Measurements from ENCODE around the gene MRPL54.
"Not testable (repeated sequence)": the region's sequence is repeated elsewhere in the genome, so short reads cannot be mapped to it uniquely, and the experiment has no call there.

MRPL54 gene

GRCh38 chr19:3740431-3740830 lies 22.1 kb upstream of the MRPL54 start:
- no peak for DNase-seq (ENCODE audit: low spot score)

GRCh38 chr19:3743486-3743885 lies 19.0 kb upstream of the MRPL54 start:
- DNase-seq (ENCODE audit: low spot score): no peak

- no peak for DNase-seq (ENCODE audit: low spot score)
Measured at GRCh38 chr19:3745363-3746045, 17.0 kb upstream of the MRPL54 start.

GRCh38 chr19:3746371-3747056 lies 16.0 kb upstream of the MRPL54 start:
- no peak for DNase-seq (ENCODE audit: low spot score)

GRCh38 chr19:3748965-3749364 lies 13.5 kb upstream of the MRPL54 start:
- no peak for DNase-seq (ENCODE audit: low spot score)

- DNase-seq (ENCODE audit: low spot score): no peak
Measured at GRCh38 chr19:3750211-3750610, 12.3 kb upstream of the MRPL54 start.

GRCh38 chr19:3751236-3751635 lies 11.2 kb upstream of the MRPL54 start:
- no peak for DNase-seq (ENCODE audit: low spot score)

- no peak for DNase-seq (ENCODE audit: low spot score)
Measured at GRCh38 chr19:3752492-3752891, 10.0 kb upstream of the MRPL54 start.

GRCh38 chr19:3753631-3754410 lies 8.7 kb upstream of the MRPL54 start:
- no peak for DNase-seq (ENCODE audit: low spot score)

GRCh38 chr19:3757705-3758104 lies 4.8 kb upstream of the MRPL54 start:
- not testable (repeated sequence) for DNase-seq (ENCODE audit: low spot score)

- DNase-seq (ENCODE audit: low spot score): not testable (repeated sequence)
Measured at GRCh38 chr19:3758297-3758696, 4.2 kb upstream of the MRPL54 start.

GRCh38 chr19:3759482-3760254 lies 2.8 kb upstream of the MRPL54 start:
- DNase-seq (ENCODE audit: low spot score): no peak

GRCh38 chr19:3760871-3761361 lies 1.6 kb upstream of the MRPL54 start:
- DNase-seq (ENCODE audit: low spot score): peak; percentile 14

- peak; percentile 88 for DNase-seq (ENCODE audit: low spot score)
Measured at GRCh38 chr19:3761382-3762129, 926 bp upstream of the MRPL54 start, which contains the start of gene APBA3. APBA3 (minus strand) TSS chr19:3761692; CDS start chr19:3760264, 1,428 bp downstream.

GRCh38 chr19:3762130-3762473 lies 380 bp upstream of the MRPL54 start:
- no peak for DNase-seq (ENCODE audit: low spot score)

- DNase-seq (ENCODE audit: low spot score): no peak
Measured at GRCh38 chr19:3765121-3765520, 2.6 kb downstream of the MRPL54 start.

GRCh38 chr19:3765757-3766156 lies 3.3 kb downstream of the MRPL54 start:
- DNase-seq (ENCODE audit: low spot score): not testable (repeated sequence)

GRCh38 chr19:3766520-3766919 lies 4.0 kb downstream of the MRPL54 start:
- DNase-seq (ENCODE audit: low spot score): no peak

GRCh38 chr19:3767050-3767449 lies 4.6 kb downstream of the MRPL54 start:
- no peak for DNase-seq (ENCODE audit: low spot score)

GRCh38 chr19:3768015-3768747 lies 5.7 kb downstream of the MRPL54 start:
- no peak for DNase-seq (ENCODE audit: low spot score)

GRCh38 chr19:3768748-3769099 lies 6.2 kb downstream of the MRPL54 start:
- DNase-seq (ENCODE audit: low spot score): no peak
